Measurements from ENCODE around the gene KRTAP19-1.
A peak's percentile ranks its signal among the peaks of the same experiment; 100 is the strongest.
"Not testable (repeated sequence)": the region's sequence is repeated elsewhere in the genome, so short reads cannot be mapped to it uniquely, and the experiment has no call there.

KRTAP19-1 gene

GRCh38 chr21:30480145-30480544 lies at the start of gene KRTAP19-1:
Gene KRTAP19-1 (minus strand): TSS chr21:30480367. CDS start chr21:30480317, 50 bp downstream.
- DNase-seq (ENCODE audit: low read depth in 2 of 2): no peak

- DNase-seq (ENCODE audit: low read depth in 2 of 2): no peak
Measured at GRCh38 chr21:30518876-30519275, 38.7 kb upstream of the KRTAP19-1 start.

DNA sequence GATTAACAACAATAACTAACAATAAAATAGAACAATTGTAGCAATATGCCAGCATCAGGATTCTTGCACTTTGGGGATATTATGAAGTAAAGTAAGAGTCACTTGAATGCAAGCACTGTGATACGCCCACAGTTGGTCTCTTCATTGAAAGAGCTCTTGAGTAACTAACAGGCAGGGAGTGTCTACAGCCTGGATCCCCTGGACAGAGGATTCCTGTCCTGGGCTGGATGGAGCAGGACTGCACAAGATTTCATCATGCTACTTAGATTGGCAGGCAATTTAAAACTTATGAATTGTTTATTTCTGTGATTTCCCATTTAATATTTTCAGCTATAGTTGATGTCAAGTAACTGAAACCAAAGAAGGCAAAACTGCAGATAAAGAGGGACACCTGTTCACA lies 35.5 kb upstream of the KRTAP19-1 start:
- DNase-seq (ENCODE audit: low read depth in 2 of 2): no peak

DNA sequence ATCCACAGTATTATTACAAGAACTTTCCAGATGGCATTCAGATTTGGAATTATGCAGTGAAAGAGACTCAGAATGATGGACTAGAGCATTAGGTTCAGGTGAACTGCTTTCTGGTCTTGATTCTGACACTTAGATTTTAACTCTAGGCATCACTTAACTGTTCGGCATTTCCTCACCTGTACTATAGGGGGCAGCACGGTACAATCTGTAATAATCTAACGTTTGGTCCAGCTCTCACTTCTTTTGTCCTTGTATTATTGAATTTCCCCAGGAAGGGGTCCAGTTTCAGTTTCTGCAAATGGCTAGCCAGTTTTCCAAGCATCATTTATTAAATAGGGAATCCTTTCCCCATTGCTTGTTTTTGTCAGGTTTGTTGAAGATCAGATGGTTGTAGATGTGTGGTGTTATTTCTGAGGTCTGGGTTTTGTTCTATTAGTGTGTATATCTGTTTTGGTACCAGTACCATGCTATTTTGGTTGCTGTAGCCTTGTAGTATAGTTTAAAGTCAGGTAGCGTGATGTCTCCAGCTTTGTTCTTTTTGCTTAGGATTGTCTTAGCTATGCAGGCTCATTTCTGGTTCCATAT lies 25.5 kb upstream of the KRTAP19-1 start:
- DNase-seq (ENCODE audit: low read depth in 2 of 2): not testable (repeated sequence)

DNA sequence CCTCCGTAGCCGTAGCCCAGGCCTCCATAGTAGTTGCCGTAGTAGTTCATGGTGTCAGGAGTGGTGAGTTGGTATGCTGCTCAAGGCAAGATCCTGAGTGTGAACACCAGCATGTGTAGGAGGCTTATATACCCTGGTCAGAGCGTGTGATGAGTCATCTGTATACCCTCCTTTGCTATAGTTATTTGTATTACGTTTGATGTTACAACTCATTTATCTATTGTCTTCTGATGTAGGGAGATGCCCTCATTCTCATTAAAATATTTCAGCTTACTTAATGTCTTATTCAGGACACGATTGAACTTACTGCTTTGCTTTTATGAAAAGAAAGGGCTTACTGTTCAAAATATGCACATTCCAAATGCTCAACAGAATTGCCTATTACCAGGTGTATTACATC lies 21.9 kb upstream of the KRTAP19-1 start, which contains the start of gene KRTAP19-5:
KRTAP19-5 (minus strand) TSS at position 101 of the 400 bp plus-strand sequence; CDS start at position 50, 51 bp downstream.
- no peak for DNase-seq (ENCODE audit: low read depth in 2 of 2)

DNA sequence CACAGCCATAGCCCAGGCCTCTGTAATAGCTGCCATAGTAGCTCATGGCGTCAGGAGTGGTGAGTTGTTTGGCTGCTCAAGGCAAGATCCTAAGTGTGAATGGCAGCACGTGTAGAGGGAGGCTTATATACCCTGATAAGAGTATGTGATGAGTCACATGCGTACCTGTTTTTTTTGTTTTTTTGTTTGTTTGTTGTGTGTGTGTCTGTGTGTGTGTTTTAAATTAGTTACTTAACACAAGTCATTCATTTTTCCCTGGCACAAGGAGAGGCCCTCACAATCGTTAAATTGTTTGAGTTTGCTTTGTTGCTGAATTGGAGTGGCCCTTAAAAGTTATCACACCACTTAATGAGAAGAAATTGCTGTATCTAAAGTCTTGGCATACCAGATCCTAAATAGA lies 16.9 kb upstream of the KRTAP19-1 start, which contains the start of gene KRTAP19-4:
KRTAP19-4 (minus strand) TSS at position 101 of the 400 bp plus-strand sequence; CDS start at position 46, 55 bp downstream.
- no peak for DNase-seq (ENCODE audit: low read depth in 2 of 2)

DNA sequence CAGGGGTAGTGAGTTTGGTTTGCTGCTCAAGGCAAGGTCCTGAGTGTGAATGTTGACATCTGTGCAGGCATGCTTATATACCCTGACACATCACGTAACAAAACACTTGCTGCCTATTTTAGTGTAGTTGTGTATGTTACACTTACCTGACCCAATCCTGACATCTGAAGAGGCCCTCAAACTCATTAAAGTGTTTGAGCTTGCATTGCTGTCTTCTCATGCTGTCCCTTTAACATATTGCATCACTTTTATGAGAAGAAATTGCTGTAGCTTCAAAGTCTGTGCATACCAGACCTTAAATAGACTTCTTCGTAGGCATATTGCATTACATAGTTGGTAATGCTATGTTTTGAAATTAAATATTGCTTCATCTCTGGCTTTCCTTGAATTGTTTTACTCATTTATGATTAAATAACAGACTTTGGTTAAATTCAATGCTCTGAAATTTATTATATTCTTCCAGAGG lies 11.8 kb upstream of the KRTAP19-1 start, which contains the start of gene KRTAP19-3:
KRTAP19-3 (minus strand) TSS at position 51 of the 466 bp plus-strand sequence. CDS start 56 bp downstream, outside the sequence.
- DNase-seq (ENCODE audit: low read depth in 2 of 2): no peak

- DNase-seq (ENCODE audit: low read depth in 2 of 2): no peak
Measured at GRCh38 chr21:30487336-30487735, 7.2 kb upstream of the KRTAP19-1 start, which contains the start of gene KRTAP19-2. Gene KRTAP19-2 (minus strand): TSS chr21:30487436. CDS start chr21:30487348, 88 bp downstream.

GRCh38 chr21:30486180-30486579 lies 6.0 kb upstream of the KRTAP19-1 start:
- DNase-seq (ENCODE audit: low read depth in 2 of 2): no peak

- DNase-seq (ENCODE audit: low read depth in 2 of 2): no peak
Measured at GRCh38 chr21:30482130-30482529, 2.0 kb upstream of the KRTAP19-1 start.

DNA sequence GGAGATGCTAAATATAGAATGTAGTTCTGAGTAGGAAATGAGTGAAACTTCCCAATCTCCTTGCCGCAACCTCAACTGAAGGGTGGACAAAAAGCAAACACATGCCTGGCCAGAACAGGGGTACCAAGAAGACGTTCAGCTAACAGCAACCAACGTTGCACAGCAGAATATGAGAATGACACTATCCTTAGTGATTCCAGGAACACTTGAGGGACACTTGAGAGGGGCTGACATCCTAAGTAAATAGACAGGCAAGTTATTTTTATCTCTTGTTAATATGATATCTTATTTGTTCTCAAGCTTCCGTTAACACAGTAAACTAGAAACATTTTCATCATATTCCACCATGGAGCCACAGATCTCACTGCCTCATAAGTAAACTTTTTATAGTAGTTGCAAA lies 908 bp downstream of the KRTAP19-1 start:
- no peak for DNase-seq (ENCODE audit: low read depth in 2 of 2)

GRCh38 chr21:30478004-30478403 lies 2.2 kb downstream of the KRTAP19-1 start:
- no peak for DNase-seq (ENCODE audit: low read depth in 2 of 2)

- DNase-seq (ENCODE audit: low read depth in 2 of 2): no peak
Measured at GRCh38 chr21:30468900-30469714, 11.1 kb downstream of the KRTAP19-1 start.

- DNase-seq (ENCODE audit: low read depth in 2 of 2): no peak
Measured at GRCh38 chr21:30463713-30464112, 16.5 kb downstream of the KRTAP19-1 start.

- no peak for DNase-seq (ENCODE audit: low read depth in 2 of 2)
Measured at GRCh38 chr21:30448514-30448913, 31.7 kb downstream of the KRTAP19-1 start.

- DNase-seq (ENCODE audit: low read depth in 2 of 2): no peak
Measured at GRCh38 chr21:30447056-30447455, 33.1 kb downstream of the KRTAP19-1 start.

DNA sequence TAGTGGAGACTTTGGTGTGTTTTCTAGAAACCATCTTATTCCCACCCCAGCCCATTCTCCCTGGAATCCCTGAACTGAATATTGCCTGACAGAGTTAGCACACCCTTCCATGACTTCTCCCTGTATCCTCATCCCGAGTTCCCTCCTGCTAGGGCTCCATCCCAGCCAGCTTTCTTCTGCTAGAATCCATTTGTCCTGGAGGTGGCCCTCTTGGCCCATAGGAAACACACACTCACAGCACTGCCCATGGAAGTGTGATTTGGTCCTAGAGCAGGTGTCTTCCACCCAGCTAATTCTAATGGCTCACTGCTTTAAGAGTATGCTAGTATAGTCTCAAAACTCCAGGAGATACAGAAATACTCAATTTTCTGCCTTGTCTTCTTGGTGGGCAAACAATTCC lies 36.0 kb downstream of the KRTAP19-1 start:
- DNase-seq (ENCODE audit: low read depth in 2 of 2): no peak

- no peak for DNase-seq (ENCODE audit: low read depth in 2 of 2)
Measured at GRCh38 chr21:30443226-30443625, 36.9 kb downstream of the KRTAP19-1 start.

DNA sequence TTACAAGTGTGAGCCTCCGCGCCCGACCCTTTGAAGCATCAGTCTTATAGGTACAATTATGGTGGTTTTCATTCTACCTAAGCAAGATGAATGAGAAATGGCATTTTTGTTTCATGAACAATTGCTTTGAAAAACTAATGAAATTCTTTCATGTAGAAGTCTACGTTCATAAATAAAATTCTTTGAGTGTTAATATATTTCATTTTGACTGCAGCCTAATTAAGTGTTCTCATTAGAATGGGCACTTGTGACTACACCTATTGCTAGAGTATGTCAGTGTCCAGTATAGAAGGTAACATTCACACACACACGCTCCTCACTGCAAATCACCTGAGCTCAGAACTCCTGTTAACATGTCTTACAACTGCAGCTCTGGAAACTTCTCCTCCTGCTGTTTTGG lies 40.2 kb downstream of the KRTAP19-1 start, which contains the start of gene KRTAP15-1:
KRTAP15-1 (plus strand) TSS at position 301 of the 400 bp plus-strand sequence; CDS start at position 354, 53 bp downstream.
- no peak for DNase-seq (ENCODE audit: low read depth in 2 of 2)

DNA sequence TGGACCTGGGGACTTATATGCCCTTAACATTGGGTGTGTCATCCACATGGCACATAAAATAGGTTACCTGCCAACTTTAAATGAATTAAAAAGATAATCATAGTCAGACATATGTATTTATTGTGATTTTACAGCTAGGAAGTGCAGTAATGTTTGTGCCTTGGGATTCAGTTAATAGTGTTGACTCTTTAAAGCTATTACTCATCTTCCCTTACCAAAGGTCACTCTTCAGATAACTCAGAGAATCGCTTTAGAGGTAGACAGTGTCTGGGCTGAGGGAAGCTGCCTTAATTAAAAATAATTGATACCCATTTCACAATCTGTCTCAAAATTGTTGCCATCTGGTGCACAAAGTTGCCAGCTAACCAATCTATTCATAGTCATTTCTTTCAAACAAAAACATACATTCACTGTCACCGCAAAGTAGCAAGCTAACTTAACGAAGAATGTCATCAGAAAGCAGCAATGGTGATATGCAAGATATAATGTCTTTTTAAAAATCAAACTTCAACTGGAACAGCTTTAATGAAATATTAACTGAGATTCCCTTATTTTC lies 43.1 kb downstream of the KRTAP19-1 start:
- no peak for DNase-seq (ENCODE audit: low read depth in 2 of 2)

DNA sequence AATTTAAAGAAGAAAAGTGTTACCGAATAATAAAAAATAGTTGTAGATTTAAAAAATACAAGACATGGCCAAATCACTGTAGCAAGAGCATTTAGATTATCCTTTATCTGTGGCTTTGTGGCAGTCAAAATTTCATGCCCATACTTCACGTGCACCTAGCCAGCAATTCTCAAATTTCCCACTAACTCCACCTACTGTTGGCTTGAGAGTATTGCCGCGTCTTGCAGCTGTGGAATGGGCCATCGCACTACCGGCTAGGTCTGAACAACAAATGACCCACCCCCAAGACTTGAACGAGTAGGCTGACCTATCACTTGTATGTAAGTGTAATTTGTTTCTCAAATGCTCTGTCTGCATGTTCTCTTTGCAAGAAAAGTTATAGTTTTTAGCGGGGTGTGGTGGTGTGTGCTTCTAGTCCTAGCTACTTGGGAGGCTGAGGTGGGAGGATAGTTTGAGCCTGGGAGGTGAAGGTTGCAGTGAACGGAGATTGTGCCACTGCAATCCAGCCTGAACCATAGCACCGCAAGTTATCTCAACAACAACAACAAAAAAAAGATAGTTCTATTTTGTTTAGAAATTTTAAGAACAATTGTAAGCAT lies 46.0 kb downstream of the KRTAP19-1 start:
- peak in 1 of 2 donors; percentile 1 for DNase-seq (ENCODE audit: low read depth in 2 of 2)

All from activated CD4-positive, alpha-beta T cell treated with anti-CD3 and anti-CD28 coated beads for 24 hours (primary cell).